ENCODE measurements around the gene SYNGR4.
"Not testable (repeated sequence)": the region's sequence is repeated elsewhere in the genome, so short reads cannot be mapped to it uniquely, and the experiment has no call there.

Gene SYNGR4

DNA sequence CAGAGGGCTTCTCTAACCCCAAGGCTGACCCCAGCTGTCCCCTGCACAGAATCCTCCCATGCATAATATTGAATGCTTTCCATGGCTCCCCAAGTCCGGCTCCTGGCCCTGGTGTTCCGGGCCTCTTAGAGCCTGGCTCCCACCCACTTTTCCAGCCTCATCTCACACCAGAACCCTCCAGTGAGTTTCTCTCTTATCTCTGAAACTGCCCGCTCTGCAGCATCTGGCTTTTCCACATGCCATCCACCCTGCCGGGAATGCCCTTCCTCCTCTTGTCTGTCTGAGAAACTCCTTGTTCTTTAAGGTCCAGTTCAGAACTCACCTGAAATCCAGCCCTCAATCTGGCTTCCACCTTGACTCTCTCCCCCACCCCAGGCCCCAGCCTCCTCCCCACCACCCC is 6.8 kb downstream of the SYNGR4 start:
- in situ Hi-C loops (cut with MboI; ENCODE audit: low sequenced_read_pairs), result no loop called here

DNA sequence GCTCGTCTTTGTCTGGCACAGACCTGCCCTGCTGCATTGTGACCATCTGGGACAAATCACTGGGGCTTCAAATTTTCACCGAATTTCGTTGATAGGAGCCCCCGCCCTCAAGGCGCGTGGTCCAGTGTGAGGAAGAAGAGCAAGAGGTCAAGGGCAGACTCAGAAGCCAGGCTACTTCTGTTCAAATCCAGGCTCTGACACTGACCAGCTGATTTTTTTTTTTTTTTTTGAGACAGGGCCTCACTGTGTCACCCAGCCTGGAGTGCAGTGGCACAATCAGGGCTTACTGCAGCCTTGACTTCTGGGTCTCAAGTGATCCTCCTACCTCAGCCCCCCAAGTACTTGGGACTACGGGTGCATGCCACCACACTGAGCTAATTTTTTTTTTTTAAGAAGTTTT is 7.2 kb downstream of the SYNGR4 start:
- in situ Hi-C loops (cut with MboI; ENCODE audit: low sequenced_read_pairs), result no loop called here

DNA sequence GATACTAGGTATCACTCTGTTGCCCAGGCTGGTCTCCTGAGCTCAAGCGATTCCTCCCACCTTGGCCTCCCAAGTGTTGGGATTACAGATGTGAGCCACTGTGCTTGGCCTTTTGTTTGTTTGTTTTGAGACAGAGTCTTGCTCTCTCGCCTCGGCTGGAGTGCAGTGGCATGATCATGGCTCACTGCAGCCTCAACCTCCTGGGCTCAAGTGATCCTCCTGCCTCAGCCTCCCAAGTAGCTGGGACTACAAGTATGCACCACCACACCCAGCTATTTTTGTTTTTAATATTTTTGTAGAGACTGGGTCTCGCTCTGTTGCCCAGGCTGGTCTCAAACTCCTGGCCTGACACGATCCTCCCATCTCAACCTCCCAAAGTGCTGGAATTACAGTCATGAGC is 7.6 kb downstream of the SYNGR4 start:
- in situ Hi-C loops (cut with MboI; ENCODE audit: low sequenced_read_pairs), result not testable (repeated sequence)

DNA sequence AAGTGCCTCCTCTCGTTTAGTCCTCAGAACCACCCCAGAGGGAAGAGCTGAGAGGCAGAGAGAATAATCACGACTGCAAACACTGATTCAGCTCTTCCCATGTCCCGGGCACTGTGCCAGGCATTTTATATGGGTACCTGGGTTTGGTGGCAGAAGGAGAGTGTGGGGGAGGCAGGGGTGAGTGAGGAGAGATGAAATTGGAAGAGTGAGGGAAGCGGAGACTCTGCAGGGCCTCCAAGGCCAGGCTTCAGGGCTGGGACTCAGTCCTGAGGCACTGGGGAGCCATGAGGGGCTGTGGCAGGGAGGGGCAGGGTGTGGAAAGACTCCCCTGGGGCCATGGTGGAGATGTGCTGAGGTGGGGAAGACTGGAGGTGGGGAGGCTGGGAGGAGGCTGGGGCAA is 8.7 kb downstream of the SYNGR4 start:
- in situ Hi-C loops (cut with MboI; ENCODE audit: low sequenced_read_pairs), result no loop called here

DNA sequence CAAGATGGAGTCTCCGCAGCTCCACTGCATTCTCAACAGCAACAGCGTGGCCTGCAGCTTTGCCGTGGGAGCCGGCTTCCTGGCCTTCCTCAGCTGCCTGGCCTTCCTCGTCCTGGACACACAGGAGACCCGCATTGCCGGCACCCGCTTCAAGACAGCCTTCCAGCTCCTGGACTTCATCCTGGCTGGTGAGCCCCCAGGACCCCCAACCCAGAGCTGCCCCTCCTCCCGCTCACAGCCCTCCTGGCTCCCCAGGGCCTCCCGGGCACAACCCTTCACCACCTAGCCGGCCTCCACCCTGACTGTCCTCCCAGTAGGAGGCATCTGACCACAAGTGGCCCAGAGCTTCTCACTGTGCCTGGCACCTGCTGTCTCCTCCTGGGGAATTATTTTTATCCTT is 9.4 kb downstream of the SYNGR4 start:
- in situ Hi-C loops (cut with MboI; ENCODE audit: low sequenced_read_pairs), result no loop called here

DNA sequence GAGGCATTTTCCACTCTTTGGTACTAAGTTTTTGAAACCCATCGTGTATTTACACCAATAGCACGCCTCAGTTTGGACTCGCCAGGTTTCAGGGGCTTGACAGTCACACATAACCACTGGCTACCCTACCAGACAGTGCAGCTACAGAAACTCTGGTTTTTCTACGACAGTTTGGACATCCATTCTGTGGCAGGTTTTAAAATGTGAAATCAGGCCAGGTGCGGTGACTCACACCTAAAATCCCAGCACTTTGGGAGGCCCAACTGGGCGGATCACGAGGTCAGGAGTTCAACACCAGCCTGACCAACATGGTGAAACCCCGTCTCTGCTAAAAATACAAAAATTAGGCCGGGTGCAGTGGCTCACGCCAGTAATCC is 14.0 kb downstream of the SYNGR4 start:
- in situ Hi-C loops (cut with MboI; ENCODE audit: low sequenced_read_pairs), result no loop called here

DNA sequence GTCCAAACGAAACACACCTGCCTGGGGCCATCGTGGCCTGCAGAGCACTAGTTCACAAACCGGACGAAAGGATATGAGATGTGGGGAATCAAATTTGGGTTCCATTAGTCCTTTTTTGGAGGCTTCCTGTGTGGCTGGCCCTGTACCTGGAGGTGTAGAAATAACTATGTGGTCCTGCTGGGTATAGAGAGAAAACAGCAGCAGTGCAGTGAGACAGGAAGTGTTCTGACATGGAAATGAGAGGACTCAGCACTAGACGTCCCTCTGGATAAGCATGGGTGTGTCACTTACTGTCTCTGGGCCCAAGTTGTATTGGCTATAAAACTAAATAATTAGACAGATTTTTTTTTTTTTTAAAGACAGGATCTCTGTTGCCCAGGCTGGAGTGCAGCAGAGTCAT is 14.9 kb downstream of the SYNGR4 start:
- in situ Hi-C loops (cut with MboI; ENCODE audit: low sequenced_read_pairs), result no loop called here

DNA sequence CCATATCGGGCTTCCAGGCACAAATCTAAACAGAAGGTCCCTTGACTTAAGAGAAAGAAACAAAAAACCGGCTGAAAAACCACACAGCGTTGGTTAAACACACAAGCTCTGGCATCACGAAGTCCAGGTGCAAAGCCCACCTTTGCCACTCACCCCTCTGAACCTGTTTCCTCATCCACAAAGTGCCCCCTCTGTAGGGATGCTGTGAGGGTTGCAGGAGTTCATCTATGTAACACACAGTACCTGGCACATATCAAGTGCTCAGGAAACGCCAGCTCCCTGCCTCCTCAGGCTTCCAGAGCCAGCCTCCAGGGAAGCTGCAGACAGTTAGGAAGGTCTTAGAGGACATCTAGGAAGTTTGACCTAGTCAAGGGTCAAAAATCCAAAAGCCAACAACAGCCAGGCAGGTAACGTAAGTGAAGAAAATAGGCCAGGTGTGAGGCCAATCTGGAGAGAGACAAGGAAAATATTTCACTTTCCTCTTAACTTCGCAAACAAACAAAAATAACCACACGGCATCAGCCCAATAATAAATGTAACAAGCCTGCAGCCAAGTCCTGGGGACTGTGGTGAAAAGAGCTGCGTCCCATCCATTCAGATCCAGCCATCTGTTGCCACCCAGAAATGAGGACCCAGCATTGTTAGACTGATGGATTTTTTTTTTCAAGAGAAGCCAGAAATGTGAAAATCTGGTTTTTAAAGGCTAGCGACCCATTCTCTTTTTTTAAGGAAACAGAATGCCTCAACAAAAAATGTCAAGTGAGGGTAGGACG is 17.2 kb downstream of the SYNGR4 start:
- in situ Hi-C loops (cut with MboI; ENCODE audit: low sequenced_read_pairs), result no loop called here

DNA sequence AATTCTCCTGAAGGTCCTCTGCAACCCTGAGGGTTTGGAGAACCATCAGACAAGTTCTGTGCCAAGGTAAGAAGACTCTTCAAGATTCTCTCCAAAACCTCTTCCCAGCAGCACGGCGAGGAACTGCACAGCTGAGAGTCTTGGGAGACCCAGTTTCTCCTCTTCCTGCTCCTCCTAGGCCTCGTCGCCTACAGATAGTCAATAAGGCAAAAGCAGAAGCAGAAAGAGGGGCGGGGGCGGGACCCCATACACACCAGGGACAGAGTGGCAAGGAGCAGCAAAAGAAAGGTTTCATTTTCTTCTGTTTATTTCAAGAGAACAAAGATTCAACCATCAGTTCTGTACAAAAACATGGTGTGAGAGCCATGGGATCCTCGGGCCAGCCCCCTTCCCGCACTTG is 18.1 kb downstream of the SYNGR4 start:
- in situ Hi-C loops (cut with MboI; ENCODE audit: low sequenced_read_pairs), result no loop called here

DNA sequence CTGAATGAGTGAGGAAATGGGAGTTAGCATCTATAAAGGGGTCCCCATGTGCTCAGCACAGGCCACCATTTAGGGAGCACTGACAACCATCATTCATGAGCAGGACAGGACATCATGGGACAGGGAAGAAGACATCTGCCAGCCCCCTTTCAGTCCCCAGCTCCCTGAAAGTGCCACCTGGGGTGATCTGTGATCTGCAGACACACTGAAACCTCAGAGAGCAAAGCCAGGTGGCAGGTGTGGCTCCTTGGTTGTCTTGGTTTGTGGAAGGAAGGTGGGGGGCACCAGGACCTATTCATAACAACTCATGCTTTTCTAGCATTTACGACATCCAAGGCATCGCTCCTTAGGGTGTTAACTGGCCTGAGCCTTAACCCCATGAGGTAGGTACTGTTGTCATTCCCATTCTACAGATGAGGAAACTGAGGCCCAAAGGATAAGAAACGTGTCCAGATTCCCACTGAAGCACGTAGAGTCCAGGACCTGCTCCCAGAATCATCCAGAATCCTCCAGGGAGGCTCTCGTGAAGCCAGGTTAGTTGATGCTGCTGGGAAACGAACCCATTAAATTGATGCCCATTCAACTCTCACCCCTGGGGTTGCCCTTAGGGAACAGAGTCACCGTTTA is 21.4 kb downstream of the SYNGR4 start:
- in situ Hi-C loops (cut with MboI; ENCODE audit: low sequenced_read_pairs), result no loop called here

DNA sequence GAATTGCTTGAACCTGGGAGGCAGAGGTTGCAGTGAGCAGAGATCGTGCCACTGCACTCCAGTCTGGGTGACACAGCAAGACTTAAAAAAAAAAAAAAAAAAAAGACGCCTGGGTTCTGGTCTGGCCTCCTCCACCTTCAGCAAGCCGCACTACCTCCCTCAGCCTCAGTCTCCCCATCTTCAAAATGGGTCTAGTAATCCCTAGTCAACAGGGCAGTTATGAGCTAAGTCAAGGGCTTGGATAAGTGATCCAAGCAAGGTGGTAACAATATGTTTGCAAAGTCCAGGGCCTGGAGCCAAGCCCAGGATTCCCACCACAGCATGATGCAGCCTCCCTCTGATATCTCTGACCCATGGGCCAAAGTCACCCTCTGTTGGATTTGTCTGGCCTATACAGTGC is 22.8 kb downstream of the SYNGR4 start:
- in situ Hi-C loops (cut with MboI; ENCODE audit: low sequenced_read_pairs), result no loop called here

DNA sequence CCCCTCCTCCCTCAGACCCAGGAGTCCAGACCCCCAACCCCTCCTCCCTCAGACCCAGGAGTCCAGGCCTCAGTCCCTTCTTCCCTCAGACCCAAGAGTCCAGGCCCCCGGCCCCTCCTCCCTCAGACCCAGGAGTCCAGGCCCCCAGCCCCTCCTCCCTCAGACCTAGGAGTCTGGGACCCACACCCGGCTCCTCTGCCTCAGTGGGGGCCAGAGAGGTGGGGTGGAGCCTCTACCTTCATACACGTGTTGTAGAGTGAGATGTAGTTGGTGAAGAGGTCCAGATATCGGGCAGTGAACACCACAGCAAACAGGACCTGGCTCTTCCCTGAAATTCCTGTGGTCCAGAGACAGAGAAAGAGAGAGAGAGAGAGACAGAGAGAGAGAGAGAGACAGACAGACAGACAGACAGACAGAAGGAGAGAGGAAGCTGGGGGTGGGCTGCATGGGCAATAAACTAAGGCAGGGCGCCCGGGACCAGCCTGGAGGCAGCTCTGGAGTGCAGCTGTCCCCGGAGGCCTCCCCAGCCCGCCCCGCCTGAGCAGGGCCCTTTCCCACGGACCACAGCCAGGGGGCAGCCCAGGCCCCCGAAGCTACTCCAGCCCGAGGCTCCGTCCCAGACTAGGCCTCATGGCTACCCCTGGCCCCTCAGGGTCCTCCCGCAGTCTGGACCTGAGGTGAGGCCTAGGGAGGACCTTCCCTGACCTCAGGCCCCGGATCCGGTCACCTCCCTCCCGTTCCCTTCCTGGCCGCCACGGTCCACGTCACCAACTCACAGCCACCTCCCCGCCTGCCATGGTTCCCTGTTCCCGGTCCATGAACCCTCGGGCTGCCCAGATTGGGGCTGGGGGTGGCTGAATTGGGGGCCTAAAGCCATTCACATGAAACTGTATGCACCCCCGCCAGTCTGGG is 26.3 kb downstream of the SYNGR4 start:
- in situ Hi-C loops (cut with MboI; ENCODE audit: low sequenced_read_pairs), result no loop called here

DNA sequence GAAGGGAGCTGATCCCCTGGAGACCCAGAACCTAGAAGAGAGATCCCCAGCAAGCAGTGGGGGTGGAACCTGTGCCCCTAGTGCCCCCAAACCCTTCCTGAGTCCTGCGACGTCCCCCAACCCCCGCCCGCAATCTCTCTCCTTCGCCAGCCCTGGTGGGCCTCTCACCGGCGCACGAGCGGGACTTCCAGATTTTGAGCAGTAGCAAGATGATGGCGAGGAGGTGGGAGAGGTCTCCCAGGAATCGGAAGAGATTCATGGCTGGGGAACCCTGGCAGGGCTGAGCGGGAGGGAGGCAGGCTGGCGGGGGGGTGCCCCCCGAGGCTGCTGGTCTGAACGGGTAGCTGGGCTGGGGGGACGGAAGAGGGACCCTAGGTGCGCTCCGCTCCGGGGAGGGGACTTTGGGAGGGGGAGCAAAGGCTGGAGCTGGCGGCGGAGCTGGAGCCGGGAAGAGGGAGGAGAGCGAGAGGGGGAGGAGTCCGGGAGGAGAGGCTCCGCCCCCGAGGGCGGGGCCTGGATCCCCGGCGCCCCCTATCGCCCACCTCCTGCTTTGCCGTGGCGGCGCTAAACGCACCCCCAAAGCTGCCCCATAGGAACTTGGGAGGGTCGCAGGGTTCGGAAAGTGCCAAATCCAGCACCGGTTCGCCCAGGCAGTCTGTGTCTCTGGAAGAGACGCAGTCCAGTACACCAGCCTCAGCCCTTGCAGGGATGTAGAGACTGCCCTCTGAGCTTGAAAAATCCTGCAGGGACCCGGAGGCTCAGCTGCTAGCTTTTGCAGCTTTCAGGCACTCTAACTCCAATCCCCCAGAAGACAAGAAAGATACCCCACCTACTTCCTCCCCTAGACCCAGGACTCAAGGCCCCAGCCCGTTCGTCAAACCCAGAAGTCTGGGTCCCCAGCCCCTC is 27.2 kb downstream of the SYNGR4 start, which contains the start of gene KDELR1:
TSS of gene KDELR1 (minus strand) at position 452 of the 906 bp plus-strand sequence. CDS start at position 259, 193 bp downstream.
- in situ Hi-C loops (cut with MboI; ENCODE audit: low sequenced_read_pairs), result no loop called here

DNA sequence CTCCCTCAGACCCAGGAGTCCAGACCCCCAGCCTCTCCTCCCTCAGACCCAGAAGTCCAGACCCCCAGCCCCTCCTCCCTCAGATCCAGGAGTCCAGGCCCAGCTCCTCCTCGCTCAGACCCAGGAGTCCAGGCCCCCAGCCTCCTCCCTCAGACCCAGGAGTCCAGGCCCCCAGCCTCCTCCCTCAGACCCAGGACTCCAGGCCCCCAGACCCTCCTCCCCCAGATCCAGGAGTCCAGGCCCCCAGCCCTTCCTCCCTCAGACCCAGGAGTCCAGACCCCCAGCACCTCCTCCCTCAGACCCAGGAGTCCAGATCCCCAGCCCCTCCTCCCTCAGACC is 27.8 kb downstream of the SYNGR4 start:
- in situ Hi-C loops (cut with MboI; ENCODE audit: low sequenced_read_pairs), result not testable (repeated sequence)

DNA sequence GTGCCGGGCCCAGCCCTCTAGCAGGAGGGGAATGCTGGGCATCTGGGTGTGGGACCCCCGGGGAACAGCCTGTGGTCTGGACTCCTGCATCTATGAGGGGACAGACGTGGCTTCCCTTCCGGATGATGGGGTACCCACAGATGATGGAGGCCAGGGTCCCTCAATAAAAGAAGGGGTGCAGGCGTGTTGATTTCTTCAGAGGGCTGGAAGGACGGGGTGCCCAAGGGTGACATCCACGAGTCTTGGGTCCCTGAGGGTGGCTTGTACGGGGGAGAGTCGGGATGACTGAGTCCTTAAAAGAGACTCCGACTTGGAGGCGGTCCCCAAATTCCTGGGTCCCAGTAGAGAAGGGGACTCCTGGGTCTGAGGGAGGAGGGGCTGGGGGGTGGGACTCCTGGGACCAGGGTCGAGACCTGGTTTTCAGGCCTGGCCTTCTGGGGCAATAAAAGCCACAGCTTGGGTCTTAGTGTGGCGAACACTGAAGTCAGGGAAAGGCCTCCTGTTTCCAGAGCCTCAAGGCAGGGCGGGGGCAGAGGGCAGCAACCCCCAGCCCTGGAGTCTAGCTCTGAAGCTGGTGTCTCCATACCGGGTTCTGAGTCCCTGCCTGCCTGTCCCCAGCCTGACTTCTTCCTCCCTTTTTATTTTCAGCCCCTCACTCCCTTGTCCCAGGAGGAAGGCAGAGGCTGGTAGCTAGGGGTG is 28.8 kb downstream of the SYNGR4 start:
- in situ Hi-C loops (cut with MboI; ENCODE audit: low sequenced_read_pairs), result no loop called here

DNA sequence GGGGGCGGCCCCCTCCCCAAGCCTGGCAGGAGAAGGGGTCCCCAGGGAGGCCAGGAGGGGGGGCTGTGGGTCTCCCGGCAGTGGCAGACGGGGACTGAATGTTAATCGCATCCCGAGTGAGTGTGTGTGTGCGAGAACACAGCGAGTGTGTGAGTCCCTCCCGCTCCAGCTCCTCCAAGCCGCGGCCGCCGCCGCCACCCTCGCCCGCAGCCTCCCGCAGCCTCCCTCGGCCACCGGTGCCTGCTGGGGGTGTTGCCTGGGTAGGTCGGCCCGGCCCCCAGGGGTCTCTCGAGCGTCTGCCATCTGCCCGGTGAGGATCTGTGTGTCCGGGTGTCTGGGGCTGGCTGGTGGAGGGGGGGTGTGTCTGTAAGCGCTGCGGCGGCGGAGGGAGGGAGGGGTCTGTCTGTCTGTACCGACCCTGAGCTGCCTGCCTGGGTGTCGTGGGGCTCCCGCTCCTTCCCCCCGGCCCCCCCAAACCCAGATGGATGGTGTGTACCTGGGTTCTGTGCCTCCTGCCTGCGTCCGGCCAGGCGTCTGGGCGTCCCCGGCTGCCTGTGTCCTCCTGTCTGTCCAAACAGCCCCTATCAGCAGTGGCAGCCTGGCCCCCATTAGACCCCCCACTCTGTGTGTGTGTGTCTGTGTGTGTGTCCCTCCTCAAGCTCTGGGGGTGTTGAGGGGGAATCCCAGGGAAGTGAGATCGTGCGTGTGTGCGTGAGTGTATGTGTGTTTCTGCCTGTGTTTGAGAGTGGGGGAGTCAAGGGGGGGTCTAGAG is 29.6 kb downstream of the SYNGR4 start, which contains the start of gene GRIN2D:
TSS of gene GRIN2D (plus strand) at position 110 of the 772 bp plus-strand sequence. CDS start 4,725 bp downstream, outside the sequence.
- in situ Hi-C loops (cut with MboI; ENCODE audit: low sequenced_read_pairs), result no loop called here

DNA sequence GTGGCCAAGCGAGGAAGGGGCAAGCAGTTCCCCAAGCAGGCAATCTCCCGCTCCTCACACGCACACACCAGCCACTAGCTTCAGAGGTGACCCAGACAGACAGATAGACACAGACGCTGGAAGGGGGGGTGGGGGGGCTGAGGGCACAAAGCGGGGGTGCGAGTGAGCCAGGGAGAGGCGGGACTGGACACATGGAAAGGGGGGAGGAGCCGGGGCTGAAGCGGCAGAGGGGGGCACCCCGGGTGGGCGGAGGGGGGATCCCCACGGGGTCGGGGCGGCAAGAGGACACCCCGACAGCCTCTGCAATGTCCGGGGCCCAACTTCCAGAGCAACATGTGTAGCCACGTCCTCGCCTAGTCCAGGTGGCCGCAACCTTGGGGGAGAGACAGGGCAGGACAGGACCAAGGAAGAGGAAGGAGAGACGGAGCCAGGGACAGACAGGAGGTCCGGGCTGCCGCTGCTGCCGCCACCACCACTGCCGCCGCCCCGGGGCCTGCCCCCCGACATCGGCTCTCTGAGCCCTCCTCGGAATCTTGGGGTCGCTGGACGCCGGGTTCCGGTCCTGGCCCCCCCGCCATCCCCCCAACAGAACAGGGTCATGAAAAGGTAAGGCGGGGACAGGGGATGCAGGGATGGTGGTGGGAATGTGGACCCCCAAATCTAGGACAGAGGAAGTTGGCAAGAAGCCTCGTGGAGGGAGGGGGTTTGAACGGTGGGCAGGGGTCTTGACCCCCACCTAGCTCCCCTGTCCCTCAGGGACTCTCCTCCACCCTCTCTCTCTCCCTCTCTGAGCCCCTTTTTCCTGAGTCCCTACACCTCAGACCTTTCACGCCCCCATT is 30.4 kb downstream of the SYNGR4 start:
- in situ Hi-C loops (cut with MboI; ENCODE audit: low sequenced_read_pairs), result no loop called here

DNA sequence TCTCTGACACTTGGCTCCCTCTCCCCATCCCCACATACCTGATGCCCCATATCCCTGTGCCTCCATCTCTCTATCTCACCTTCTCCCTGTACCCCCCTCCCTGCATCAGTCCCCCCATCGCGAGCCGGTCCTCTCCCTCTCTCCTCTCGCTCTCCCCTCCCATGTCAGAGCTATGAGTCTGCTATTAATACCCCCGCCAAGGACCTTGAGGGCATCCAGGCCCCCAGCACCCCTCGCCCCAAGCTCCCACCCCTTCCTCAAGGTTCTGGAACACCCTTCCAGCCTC is 30.9 kb downstream of the SYNGR4 start:
- in situ Hi-C loops (cut with MboI; ENCODE audit: low sequenced_read_pairs), result no loop called here

DNA sequence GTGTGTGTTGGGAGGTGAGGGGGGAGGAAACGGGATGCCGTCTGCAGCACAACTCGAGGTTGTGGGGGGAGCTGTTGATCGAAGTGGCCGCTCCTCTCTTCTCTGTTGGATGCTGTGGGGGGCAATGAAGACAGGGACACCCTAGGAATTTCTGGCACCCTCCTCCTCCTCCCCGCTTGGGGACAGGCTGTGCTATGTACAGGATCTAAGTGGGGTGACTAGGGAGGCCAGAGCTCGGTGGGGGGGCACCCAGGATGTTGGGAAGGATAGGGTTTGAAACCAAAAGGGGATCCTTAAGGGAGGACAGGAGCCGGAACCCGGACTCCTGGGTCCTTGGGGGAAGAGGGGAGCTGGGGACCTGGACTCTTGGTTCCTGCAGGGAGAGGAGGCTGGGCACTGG is 31.3 kb downstream of the SYNGR4 start:
- in situ Hi-C loops (cut with MboI; ENCODE audit: low sequenced_read_pairs), result no loop called here
